ENCODE data around the gene MYRFL.

MYRFL gene

GRCh38 chr12:69898236-69898635 lies 73.2 kb downstream of the MYRFL start:
- DNase-seq: no peak

- DNase-seq: peak; percentile 28
Observed at GRCh38 chr12:69900720-69901131, 75.7 kb downstream of the MYRFL start.

- no peak for DNase-seq
Observed at GRCh38 chr12:69901221-69901905, 76.3 kb downstream of the MYRFL start.

GRCh38 chr12:69903548-69903947 lies 78.5 kb downstream of the MYRFL start:
- DNase-seq: no peak

GRCh38 chr12:69904777-69905176 lies 79.8 kb downstream of the MYRFL start:
- no peak for DNase-seq

- DNase-seq: no peak
Observed at GRCh38 chr12:69905801-69906200, 80.8 kb downstream of the MYRFL start.

GRCh38 chr12:69906411-69907216 lies 81.6 kb downstream of the MYRFL start:
- no peak for DNase-seq

- DNase-seq: no peak
Observed at GRCh38 chr12:69908203-69908602, 83.2 kb downstream of the MYRFL start.

- no peak for DNase-seq
Observed at GRCh38 chr12:69910694-69911093, 85.7 kb downstream of the MYRFL start.

- no peak for DNase-seq
Observed at GRCh38 chr12:69913526-69913925, 88.5 kb downstream of the MYRFL start.

- DNase-seq: no peak
Observed at GRCh38 chr12:69915964-69916363, 90.9 kb downstream of the MYRFL start.

GRCh38 chr12:69916544-69917235 lies 91.7 kb downstream of the MYRFL start:
- DNase-seq: no peak

- no peak for DNase-seq
Observed at GRCh38 chr12:69918287-69918686, 93.3 kb downstream of the MYRFL start.

- DNase-seq: no peak
Observed at GRCh38 chr12:69919495-69919894, 94.5 kb downstream of the MYRFL start.

GRCh38 chr12:69921831-69922230 lies 96.8 kb downstream of the MYRFL start:
- DNase-seq: no peak

- DNase-seq: no peak
Observed at GRCh38 chr12:69922999-69923398, 98.0 kb downstream of the MYRFL start.

GRCh38 chr12:69925291-69925690 lies 100.3 kb downstream of the MYRFL start:
- no peak for DNase-seq

GRCh38 chr12:69927164-69927563 lies 102.1 kb downstream of the MYRFL start:
- no peak for DNase-seq

- no peak for DNase-seq
Observed at GRCh38 chr12:69929125-69929524, 104.1 kb downstream of the MYRFL start.

GRCh38 chr12:69929531-69929930 lies 104.5 kb downstream of the MYRFL start:
- DNase-seq: no peak

- DNase-seq: no peak
Observed at GRCh38 chr12:69931569-69931968, 106.5 kb downstream of the MYRFL start.

- DNase-seq: no peak
Observed at GRCh38 chr12:69932154-69932553, 107.1 kb downstream of the MYRFL start.

GRCh38 chr12:69932676-69933552 lies 107.9 kb downstream of the MYRFL start:
- no peak for DNase-seq
